Right renal cortex interstitium (tissue), 3 donors: ENCODE measurements around the gene PITPNM3. TPM values are rescaled to one million over a fixed set of nuclear protein-coding genes. Genes with fewer than 3 reads are reported as not detected.
"Not testable (repeated sequence)": the region's sequence is repeated elsewhere in the genome, so short reads cannot be mapped to it uniquely, and the experiment has no call there.

Experiments
- DNase-seq, 3 donors: peaks; one replicate each; pipeline ENCODE4 v3.0.0-alpha.2; 2013; ENCODE audit warnings: low read depth in 3 of 3, low spot score in 2 of 3
- polyA plus RNA-seq, 3 donors: library from polyadenylated mRNA; unstranded; fragments of 120-200 nt; gene quantifications; one replicate each; pipeline ENCODE4 v1.2.1, GENCODE V29; 2013; ENCODE audit not compliant: insufficient read length in 3 of 3

PITPNM3 gene
- polyA plus RNA-seq, 3 donors = 7.4 to 8.9 (median 8.2) TPM

DNA sequence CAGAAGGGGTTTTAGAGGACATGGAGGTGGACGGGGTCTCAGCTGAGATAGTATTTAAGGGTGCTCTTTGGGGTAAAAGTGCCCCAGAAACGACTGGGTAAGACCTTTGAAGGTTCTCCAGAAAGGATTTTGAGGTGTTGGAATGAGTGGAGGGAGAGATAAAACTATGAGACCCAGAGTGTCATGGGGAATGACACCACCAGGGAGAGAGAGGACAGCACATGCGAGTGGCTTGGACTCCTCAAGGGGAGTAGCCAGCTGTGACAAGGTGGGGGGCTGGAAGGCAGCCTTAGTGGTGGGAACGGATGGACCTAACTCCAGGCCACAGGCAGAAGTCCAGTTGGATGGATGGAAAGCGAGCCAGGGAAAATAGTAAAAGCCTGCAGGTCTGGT, 19.2 kb upstream of the PITPNM3 start:
- DNase-seq = no peak

DNA sequence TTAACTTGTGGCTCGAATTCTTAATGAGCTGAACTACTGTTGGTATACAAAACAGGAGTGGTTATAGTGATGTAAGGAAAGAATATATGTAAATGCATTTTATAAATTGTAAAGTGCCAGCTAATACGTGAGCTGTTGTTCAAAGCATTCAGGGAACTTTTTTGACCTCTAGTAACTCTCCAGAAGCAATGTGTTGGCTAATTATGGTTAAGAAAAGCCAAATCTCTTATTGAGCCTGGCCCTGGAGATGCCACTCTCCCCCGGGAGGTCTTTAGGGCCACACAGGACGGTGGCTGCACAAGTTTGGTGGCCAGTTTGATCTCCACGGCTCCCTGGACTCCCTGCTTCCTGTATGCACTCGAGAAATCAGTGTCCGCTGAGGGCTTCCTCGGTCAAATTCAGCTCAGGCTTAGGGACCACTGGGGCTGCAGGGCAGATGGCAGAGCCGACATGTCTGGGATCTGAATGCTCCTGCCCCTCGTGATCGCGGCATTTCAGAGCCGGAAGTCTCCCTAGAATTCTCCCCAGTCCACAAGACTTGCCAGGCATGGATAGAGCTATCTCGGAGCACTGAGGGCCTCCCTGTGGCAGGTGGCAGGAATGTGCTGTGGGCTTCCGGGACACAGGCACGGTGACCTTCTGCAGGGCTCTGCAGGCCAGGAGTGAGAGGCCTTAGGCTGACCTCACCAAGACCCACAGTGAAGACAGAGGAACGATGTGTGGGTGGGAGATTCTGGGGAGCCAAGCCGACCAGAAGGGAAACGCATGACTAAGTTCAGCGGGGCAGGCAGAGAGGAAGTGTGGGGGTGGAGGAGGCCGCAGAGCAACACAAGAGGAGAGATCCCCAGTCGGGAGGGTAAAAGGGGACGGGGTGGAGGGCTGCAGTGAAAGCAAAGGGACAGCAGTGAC, 18.6 kb upstream of the PITPNM3 start:
- DNase-seq = no peak

DNA sequence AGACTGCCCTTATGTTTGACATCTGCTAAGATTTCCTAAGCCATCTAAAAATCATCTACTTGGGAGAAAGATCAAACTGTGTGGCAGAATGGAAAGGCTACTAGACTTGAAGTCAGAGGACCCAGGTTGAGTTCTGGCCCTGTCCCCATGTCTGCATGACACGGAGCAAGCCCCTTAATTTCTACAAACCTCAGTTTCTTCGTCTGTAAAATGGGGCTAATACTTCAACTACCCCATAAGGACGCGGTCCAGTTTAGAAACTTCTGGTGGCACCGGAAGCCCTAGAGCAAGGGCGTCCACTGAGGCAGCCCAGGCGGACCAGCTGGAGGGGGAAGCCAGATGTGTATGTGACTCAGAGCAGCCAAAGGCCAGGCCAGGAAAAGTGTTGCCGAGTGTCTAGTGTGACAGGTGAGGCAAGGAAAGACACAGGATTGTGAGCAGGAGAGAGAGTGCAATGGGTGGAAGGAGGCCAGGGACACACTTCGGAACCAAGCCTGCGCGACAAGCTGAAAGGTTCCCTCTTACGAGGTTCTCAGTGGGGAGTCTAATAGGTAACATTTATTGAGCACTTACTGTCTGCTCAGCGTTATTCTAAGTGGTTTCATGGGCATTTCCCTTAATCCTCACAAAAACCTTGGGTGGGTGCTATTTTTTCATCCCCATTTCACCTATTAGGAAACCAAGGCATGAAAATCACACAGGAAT, 17.8 kb upstream of the PITPNM3 start:
- no peak for DNase-seq

DNA sequence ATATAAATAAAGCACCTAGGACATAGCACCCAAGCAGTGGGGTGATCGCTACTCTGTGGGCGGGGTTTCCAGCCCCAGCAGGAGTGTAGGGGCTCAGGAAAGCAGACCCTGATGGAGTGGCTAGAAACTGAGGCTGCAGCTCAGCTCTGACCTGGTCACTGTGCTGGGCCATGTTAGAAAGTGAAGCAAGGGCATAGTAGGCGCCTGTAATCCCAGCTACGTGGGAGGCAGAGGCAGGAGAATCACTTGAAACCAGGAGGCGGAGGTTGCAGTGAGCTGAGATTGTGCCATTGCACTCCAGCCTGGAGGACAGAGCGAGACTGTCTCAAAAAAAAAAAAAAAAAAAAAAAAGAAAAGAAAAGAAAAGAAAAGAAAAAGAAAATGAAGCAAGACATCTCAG, 17.1 kb upstream of the PITPNM3 start:
- not testable (repeated sequence) for DNase-seq

DNA sequence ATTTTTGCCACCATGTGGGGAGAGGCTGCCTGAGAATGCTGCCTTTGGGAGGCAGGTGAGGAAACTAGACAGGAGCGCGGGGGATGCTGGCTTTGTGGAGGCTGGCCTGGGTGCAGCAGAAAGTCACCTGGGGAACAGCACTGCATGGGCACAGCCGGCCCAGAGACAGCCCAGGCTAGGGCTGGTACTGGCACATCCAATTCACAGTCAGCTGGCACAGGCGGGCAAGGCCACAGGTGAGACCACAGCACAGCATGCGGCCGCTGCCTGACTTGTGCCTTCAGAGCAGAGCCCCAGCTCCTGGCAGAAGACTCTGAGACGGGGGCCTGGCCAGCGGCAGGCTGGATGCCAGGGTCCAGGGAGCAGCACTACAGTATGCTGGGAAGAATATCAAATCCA, 16.6 kb upstream of the PITPNM3 start:
- no peak for DNase-seq

DNA sequence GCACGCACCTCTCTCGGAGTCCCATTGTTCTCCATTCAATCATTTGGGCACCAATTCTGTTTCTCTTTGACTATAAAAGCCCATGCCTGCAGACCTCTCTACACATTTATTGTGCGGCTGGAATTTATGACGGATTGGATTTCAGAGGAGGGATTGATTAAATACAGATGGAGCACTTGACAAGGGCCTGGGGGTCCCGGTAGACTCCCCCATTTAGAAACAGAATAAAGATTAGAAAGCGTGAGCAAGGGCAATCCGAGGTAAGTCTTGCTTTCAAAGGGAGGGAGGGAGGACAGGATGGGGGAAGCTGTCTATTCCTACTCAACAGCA, 15.1 kb upstream of the PITPNM3 start:
- no peak for DNase-seq

DNA sequence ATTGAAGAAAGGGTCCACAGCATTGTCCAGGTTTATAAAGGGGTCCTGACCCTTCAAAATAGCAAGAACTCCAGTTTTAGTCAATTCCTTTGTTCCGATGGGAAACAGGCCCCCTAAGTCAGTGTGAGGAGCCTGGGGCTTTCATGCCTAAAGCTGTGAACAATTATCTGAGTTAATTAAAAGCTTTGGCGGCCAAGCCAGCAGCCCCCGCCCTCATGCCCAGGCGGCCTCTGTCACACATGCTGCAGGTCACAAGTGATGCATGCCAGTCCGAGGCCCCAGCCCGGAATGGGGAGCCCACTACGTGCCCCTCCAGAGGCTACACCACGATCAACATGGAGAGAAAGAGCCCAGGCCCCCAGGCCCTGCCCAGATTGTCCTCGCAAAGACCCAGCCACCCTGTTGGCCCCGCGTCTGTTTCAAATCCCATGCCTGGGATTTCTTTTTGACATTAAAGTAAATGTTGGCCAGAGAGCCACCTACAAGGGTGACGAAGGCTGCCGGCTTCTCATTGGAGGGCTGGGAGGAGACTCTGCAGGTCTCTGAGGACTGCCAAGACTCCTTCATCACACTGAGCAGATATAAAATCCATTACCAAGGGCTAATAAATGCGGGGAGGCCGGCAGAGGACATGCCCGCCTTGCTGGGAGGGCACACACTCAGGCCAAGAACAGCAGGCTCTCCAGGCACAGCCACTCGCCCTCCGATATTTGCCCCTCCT, 14.5 kb upstream of the PITPNM3 start:
- DNase-seq = no peak

DNA sequence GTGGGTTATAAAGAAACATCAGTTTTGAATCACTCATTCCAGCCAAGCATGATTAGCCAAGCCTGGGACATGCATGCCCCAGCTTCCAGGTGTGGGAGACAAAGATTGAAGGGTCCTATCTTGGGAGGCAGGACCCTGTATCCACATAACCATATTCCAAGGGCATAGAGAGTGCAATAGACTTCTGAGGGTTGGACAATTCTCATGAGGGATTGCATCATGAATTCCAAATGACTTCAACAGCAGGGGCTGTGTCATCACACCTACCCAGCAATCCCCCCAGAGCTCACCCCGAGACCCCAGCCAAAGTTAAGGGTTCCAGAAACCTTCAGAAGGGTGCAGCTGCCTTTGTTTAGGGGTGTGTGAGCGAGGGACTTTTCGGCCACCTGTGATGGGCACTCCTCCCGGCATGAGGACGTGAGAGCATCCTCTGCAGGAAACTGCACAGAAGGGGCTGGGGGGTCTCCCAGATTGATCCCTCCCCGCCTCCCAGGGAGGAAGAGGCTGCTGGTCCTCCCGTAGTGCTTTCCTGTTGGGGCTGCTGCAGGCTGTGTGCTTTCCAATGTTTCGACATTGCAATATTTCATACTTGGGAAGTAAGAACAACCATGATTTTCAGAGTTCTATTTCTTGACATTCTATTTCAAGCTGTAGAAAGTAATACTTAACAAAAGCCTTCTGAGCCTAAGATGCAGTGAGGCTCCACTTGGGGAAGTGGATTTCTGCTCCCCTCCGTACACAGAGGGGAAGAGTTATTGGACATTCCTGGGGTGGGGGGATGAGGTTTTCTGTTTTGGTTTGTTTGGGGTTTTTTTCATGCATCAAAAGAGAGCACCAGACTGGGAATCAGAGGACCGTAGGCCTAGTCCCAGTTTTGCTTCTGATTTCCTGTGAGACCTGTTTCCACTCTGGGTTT, 13.3 kb upstream of the PITPNM3 start:
- DNase-seq = no peak

DNA sequence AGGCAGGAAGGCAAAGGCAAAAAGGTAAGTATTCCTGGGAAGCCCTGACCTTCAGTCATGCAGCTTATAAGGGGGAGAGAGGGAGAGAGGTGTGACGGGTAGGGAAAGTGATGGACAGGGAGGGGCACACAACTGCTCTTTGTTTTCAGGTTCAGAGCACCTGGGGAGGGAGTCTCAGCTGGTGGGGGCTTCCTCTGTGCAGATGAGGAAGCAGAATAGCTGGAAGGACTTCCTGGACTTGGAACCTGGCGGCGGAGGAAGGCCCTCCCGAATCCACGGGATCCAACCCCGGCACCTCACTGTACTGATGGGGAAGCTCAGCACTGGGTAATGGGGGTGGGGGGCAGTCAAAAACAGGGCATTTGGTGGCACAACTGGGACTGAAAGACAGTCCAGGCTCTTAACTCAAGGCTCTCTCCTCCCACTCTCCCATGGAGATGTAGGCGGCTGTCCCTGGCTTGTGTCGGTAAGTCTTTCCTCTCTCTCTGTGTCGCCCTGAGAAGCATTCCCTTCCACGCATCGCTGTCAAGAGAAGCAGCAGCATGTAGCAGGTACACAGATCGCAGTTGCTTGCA, 11.9 kb upstream of the PITPNM3 start:
- no peak for DNase-seq

DNA sequence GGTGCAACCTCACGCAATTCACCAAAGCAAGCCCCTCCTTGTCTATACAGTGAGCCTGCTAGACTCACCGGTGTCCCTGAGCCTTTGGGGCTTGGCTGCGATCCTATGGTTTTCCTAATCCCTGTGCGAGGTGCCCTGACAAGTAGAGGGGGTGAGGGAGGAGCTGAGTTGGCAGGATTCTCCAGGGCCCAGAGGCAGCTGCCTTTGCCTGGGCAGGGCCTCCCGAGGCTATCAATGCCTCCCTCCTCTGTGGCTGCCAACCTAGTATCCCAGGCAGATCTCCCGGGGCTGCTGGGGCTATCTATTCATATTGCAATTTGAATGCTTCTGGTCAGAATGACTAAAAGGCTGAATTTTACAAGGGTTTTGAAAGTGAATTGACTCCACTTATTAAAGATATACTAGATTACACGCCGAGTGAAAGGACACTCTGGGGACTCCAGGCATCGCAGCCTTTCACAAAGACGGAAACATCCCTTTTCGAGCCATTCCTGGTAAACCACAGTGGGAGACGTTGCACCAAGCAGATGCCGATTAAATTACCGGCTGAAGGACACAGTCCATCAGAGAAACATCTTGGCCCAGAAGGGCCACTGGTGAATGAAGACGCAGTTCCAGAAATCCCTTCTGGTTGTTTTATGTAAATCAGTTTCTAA, 11.3 kb upstream of the PITPNM3 start:
- no peak for DNase-seq

DNA sequence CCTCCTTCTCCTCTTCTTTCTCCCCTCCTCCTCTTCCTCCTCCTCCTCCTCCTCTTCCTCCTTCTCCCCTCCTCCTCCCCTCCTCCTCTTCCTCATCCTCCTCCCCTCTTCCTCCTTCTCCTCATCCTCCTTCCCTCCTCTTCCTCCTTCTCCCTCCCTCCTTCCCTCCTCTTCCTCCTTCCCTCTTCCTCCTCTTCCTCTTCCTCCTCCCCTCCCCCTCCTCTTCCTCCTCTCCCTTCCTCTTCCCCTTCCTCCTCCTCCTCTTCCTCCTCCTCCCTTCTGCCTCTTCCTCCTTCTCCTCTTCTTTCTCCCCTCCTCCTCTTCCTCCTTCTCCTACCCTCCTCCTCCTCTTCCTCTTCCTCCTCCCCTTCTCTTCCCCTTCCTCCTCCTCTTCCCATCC, 5.1 kb upstream of the PITPNM3 start:
- no peak for DNase-seq

DNA sequence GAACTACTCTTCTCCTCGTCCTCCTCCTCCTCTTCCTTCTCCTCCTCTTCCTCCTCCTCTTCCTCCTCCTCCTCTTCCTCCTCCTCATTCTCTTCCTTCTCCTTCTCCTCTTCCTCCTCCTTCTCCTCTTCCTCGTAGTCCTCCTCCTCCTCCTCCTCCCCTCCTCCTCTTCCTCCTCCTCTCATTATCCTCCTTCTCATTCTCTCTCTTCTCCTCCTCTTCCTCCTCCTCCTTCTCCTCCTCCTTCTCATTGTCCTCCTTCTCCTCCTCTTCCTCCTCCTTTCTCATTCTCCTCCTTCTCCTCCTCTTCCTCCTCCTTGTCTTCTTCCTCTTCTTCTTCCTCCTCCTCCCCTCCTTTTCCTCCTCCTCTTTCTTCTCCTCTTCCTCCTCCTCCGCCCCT, 4.1 kb upstream of the PITPNM3 start:
- DNase-seq = no peak

DNA sequence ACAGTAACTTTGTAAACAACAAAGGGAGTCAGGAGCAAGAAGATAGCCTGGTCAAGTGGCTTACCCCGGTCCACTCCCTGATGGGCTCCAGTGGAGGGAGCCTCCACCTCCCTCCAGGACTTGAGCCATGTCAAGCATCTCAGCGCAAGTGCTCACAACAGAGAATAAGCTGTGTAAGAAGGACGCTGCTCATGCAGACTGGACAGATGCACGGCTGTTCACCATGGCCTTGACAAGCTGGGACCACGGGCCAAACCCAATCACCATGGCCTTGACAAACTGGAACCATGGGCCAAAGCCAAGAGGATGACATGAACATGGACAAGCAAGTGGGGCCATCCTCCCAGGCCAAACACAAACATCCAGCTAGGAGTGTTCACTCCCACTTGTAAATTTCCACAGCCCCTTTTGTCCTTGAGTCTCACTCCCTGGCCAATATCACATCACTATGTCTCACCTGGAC, 3.4 kb upstream of the PITPNM3 start:
- DNase-seq = no peak

DNA sequence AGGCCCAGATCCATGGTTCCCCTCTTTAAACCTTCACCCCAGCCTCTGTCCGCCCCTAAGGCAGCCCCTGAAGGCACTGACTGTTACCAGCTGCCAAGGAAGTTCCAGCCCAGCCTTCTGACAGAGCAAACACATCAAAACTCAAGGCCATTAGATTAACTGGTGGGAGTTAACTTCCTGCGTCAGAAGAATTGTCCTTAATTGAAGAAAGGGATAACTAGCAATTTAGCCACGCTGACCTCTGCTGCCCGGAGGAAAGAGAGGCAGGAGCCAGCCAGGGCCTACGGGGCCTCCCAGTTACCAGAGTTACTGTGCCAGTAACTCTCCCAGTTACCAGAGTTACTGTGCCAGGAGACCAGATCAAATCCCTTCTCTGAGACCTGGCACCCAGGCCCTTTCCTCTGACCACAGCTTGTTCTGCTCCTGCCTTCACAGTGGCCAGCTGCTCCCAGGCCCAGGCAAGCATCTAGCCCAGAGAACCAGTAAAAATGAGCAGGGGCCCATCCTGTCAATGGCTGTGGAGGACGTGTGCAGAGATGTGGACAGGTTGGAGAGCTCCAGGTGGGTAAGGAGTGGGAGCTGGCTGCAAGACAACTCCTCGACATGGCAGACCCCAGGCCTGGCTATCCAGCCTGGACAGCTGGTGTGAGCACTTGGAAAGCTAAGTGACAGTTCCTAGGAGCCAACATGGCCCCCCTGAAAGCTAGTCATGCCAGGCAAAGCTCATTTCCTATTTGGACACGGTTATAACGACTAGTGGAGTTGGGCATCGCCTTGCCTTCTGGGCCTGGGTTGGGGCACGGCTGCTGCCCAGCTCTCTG, 2.8 kb upstream of the PITPNM3 start:
- peak; percentile 68 to 76 (median 73) for DNase-seq

DNA sequence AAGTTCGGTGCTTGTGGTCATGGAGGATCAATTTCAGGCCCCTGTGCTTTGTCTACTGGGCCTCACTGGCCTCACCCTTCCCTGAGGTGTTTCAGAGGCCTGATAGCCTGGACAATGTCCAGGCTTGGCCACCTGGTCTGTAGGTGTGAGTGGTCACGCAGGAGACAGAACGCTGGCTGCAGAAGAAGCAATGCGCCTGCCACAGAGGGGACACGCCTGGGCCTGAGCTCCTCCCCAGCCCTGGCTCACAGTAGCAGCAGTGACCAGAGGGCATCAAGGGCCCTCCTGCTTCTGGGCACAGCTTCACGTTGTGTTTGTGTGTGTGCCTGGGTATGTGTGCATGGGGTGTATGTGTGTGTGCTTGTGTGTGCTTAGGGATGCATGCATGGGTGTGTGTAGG, 1.9 kb upstream of the PITPNM3 start:
- DNase-seq = no peak

DNA sequence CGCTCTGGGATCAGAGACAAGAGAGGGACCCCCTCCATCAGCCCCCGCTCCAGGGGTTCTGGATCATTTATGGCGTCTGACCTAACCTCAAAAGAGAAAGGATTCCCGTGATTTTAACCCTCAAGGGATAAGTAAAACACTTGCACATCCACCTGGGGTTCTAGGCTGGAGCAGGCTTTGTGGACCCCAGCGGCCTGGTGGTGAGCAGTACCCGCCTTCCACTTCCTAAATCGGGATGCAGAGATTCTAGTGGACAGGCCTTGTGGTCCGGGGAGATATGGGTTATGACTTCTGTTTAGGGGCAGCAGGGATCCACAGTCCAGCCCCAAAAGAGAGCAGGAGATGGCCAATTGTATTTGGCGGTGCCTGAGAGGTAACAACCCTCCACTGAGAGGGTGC, 684 bp upstream of the PITPNM3 start:
- DNase-seq = no peak

DNA sequence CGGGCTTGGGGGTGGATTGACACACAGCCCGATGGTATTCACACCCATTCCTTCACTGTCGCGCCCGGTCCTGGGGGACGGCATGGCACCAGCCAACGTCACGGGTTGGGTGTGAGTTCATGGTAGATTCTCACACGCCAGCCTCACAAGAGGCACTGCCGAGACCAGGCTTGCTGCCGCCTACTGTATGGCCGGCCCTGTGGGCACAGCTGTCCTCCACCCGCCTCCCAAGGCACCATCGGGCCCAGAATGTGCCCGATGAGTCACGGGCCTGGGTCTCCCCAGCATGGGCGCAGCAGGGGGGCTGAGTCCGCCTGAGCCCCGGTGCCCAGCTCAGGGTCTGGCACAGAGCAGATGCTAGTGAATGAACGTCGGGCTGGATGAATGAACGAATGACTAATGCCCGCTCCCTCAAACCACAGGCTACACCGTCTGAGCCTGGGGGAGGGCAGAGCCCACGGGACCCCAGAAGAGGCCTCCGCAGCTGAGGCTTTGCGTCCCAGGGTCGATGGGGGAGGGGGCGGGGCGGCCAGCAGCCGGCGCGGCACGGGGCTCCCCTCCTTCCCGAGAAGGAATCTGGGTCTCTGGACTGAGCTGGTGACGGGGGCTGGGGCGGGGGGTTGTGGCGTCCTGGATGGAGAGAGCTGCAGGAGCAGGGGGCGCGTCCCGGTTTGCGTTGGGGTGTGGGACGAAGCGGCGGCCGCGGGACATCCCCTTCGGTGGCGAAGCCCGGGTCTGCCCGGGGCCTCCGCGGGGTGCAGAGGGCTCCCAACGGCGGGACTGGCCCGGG, 829 bp downstream of the PITPNM3 start:
- DNase-seq = no peak

DNA sequence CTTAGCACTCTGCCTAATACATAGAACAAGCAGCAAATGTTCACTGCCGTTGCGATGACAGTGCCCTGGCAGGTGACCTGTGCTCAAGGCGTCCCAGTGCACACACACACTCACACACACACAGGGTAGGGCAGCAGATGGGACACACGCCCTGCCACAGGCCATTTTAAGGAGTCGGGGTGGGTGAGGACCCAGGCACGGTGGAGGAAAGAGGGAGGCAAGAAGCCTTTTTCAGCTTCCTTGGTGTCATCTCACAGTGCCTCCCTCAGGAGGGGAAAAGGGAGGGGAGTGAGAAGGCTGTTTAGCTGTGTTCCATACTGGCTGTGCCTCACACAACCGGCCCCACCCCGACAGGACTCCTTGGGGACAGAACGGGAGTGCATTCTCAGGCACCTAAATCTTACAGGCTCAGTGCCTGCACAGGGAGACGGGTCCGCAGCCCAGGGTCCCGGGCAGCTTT, 1.5 kb downstream of the PITPNM3 start:
- no peak for DNase-seq
